Measurements from ENCODE around the gene POMT2. TPM values are rescaled to one million over a fixed set of nuclear protein-coding genes. Genes with fewer than 3 reads are reported as not detected.

Gene POMT2
- total and polyA plus RNA-seq, 4 donors, result 3.1 to 23.4 (median 17.9) TPM

DNA sequence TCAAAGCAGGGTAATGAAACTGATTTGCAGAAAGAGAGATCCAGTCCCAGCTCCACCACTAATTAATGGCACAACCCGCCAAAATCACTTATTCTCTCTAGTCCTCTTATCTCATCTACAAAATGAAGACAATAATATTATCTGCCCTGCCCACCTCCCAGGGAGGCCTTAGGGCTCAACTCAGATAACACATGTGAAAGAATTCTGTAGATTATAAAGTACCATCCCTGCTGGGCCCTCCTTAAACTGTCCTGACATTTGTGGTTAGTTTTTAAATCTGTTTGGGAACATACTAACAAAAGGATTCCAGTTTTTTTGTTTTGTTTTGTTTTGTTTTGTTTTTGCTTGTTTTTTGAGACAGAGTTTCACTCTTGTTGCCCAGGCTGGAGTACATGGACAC lies 7.3 kb downstream of the POMT2 start:
- WGBS, 2 donors, result 81 to 85% methylated on average over 1 of the region's 1 CpG
- H3K9me3 ChIP-seq (ENCODE audit: control insufficient read depth, low read length), result no peaks in the 10 kb centered on the region
- no peaks in the 10 kb centered on the region for H3K4me1 ChIP-seq (ENCODE audit: control insufficient read depth in 1 of 2, insufficient read depth in 2 of 2, low read length in 2 of 2)
- DNase-seq (no peak), ATAC-seq (ENCODE audit: low FRiP score) (no peak)
- H3K36me3 ChIP-seq (ENCODE audit: control insufficient read depth in 1 of 2, insufficient read depth in 2 of 2, low read length in 1 of 2), result no peaks in the 10 kb centered on the region
- no peak overlapping the region for H3K4me3 ChIP-seq (ENCODE audit: low read length in 2 of 2)
- intact Hi-C loops (cut with DNase I), result no loop called here
- H3K27ac ChIP-seq (ENCODE audit: low read depth in 1 of 2, low read length in 2 of 2), result no peak overlapping the region
- H3K27me3 ChIP-seq (ENCODE audit: control insufficient read depth in 1 of 2, insufficient read depth in 2 of 2, low read length in 1 of 2), result no peaks in the 10 kb centered on the region

DNA sequence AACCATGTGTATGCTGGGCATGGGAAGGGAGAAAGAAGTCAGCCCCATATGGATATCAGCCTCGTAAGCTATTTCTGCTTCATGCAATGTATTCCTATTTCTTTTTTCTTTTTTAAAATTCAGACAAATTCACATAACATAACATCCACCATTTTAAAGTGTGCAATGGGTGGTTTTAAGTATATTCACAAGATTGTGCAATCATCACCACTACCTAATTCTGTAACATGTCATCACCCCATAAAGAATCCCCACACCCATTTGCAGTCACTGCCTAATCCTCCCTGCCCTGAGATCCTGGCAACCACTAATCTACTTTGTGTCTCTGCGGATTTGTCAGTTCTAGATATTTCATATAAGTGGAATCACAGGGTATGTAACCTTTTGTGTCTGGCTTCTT lies 9.5 kb downstream of the POMT2 start:
- H3K27ac ChIP-seq (ENCODE audit: low read depth in 1 of 2, low read length in 2 of 2), result no peak overlapping the region
- H3K4me3 ChIP-seq (ENCODE audit: low read length in 2 of 2), result no peak overlapping the region
- 97% methylated on average over 2 of the region's 2 CpGs for WGBS, 2 donors
- intact Hi-C loops (cut with DNase I), result no loop called here
- ATAC-seq (ENCODE audit: low FRiP score) (no peak), DNase-seq (no peak)
- H3K4me1 ChIP-seq (ENCODE audit: control insufficient read depth in 1 of 2, insufficient read depth in 2 of 2, low read length in 2 of 2), result peaks cover 0 to 3% of the 10 kb centered on the region in 2 donors
- H3K27me3 ChIP-seq (ENCODE audit: control insufficient read depth in 1 of 2, insufficient read depth in 2 of 2, low read length in 1 of 2), result no peaks in the 10 kb centered on the region
- H3K9me3 ChIP-seq (ENCODE audit: control insufficient read depth, low read length), result no peaks in the 10 kb centered on the region
- no peaks in the 10 kb centered on the region for H3K36me3 ChIP-seq (ENCODE audit: control insufficient read depth in 1 of 2, insufficient read depth in 2 of 2, low read length in 1 of 2)

DNA sequence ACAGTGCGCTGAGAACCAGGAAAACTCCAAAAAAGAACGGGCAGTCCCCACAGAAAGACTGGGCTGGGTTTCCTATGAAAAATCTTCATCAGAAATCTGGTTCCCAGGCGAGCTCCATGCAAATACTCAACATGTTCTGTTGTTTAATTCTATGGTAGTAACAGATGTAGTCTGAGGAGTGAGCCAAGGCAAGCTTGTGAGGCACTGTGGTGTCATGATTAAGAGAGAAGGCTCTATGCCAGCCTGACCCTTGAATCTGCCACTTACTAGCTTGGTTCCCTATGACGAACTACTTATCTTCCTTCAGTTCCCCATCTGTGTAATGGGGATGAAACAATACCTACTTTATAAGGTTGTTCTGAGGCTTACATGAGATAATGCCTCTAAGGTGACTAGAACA lies 10.7 kb downstream of the POMT2 start:
- DNase-seq (no peak), ATAC-seq (ENCODE audit: low FRiP score) (no peak)
- Histone ChIP-seq H3K4me3 (ENCODE audit: low read length in 2 of 2) (no peak overlapping the region), H3K27me3 (ENCODE audit: control insufficient read depth in 1 of 2, insufficient read depth in 2 of 2, low read length in 1 of 2) (no peaks in the 10 kb centered on the region), H3K36me3 (ENCODE audit: control insufficient read depth in 1 of 2, insufficient read depth in 2 of 2, low read length in 1 of 2) (peaks cover 0 to 6% of the 10 kb centered on the region in 2 donors), H3K9me3 (ENCODE audit: control insufficient read depth, low read length) (no peaks in the 10 kb centered on the region), H3K27ac (ENCODE audit: low read depth in 1 of 2, low read length in 2 of 2) (no peak overlapping the region), H3K4me1 (ENCODE audit: control insufficient read depth in 1 of 2, insufficient read depth in 2 of 2, low read length in 2 of 2) (peaks cover 0 to 3% of the 10 kb centered on the region in 2 donors)
- 81 to 87% methylated on average over 4 of the region's 4 CpGs for WGBS, 2 donors
- intact Hi-C loops (cut with DNase I), result no loop called here

DNA sequence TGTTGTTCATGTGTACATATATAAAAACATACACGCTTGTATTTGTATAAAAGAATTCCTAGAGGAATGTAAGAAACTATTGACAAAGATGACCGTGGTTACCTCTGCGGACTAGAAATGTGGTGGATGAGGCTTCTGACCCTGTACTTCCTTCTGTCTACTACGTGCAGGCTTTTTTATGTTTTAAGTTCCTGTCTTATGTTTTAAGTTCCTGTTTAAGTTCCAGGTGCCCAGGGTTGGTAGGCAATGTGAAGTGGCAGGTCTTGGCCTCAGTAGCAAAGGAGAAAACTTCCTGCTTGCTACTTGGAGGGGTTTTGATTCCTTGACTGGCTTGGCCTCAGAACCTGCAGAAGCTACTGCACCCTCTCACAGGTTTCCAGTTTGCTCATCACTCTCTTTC lies 11.6 kb downstream of the POMT2 start:
- 91 to 94% methylated on average over 4 of the region's 4 CpGs for WGBS, 2 donors
- Histone ChIP-seq H3K36me3 (ENCODE audit: control insufficient read depth in 1 of 2, insufficient read depth in 2 of 2, low read length in 1 of 2) (peaks cover 0 to 6% of the 10 kb centered on the region in 2 donors), H3K27ac (ENCODE audit: low read depth in 1 of 2, low read length in 2 of 2) (no peak overlapping the region), H3K4me1 (ENCODE audit: control insufficient read depth in 1 of 2, insufficient read depth in 2 of 2, low read length in 2 of 2) (peaks cover 0 to 3% of the 10 kb centered on the region in 2 donors), H3K27me3 (ENCODE audit: control insufficient read depth in 1 of 2, insufficient read depth in 2 of 2, low read length in 1 of 2) (no peaks in the 10 kb centered on the region), H3K4me3 (ENCODE audit: low read length in 2 of 2) (no peak overlapping the region), H3K9me3 (ENCODE audit: control insufficient read depth, low read length) (no peaks in the 10 kb centered on the region)
- DNase-seq (no peak), ATAC-seq (ENCODE audit: low FRiP score) (no peak)
- intact Hi-C loops (cut with DNase I), result no loop called here

DNA sequence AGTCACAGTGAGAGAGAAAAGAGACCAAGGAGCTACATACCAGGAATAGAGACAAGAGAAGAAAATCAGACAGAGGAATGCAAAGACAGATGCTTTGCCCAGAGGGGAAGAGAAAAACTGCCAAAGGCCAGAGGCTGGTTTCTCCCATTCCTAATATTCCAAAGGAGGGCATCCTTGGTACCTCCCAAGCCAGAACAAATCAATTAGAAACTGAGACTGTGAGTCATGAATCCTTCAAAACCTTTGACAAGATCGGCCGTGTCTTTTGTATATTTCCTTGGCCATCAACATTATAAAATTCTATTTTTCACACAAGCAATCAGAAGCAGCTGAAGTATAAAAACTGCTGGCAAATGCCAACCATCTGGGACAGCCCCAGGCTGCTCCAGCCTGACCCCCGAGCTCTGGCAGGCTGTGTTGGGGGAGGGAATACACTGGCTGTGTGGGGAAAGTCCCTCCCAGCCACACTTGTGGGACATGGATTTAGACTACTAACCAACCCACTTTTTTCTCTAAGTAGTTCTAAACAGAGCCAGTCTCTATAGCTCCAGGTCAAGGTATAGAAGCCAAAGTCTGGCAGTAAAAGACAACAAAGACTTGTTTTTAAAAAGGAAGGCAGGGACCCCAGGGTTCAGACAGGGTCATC lies 13.7 kb downstream of the POMT2 start:
- intact Hi-C loops (cut with DNase I), result no loop called here
- peaks cover 0 to 6% of the 10 kb centered on the region in 2 donors for H3K36me3 ChIP-seq (ENCODE audit: control insufficient read depth in 1 of 2, insufficient read depth in 2 of 2, low read length in 1 of 2)
- no peaks in the 10 kb centered on the region for H3K9me3 ChIP-seq (ENCODE audit: control insufficient read depth, low read length)
- peaks cover 0 to 3% of the 10 kb centered on the region in 2 donors for H3K4me1 ChIP-seq (ENCODE audit: control insufficient read depth in 1 of 2, insufficient read depth in 2 of 2, low read length in 2 of 2)
- H3K4me3 ChIP-seq (ENCODE audit: low read length in 2 of 2), result no peak overlapping the region
- 3 to 7% methylated on average over 3 of the region's 3 CpGs for WGBS, 2 donors
- ATAC-seq (ENCODE audit: low FRiP score) (no peak), DNase-seq (no peak)
- no peaks in the 10 kb centered on the region for H3K27me3 ChIP-seq (ENCODE audit: control insufficient read depth in 1 of 2, insufficient read depth in 2 of 2, low read length in 1 of 2)
- H3K27ac ChIP-seq (ENCODE audit: low read depth in 1 of 2, low read length in 2 of 2), result no peak overlapping the region

DNA sequence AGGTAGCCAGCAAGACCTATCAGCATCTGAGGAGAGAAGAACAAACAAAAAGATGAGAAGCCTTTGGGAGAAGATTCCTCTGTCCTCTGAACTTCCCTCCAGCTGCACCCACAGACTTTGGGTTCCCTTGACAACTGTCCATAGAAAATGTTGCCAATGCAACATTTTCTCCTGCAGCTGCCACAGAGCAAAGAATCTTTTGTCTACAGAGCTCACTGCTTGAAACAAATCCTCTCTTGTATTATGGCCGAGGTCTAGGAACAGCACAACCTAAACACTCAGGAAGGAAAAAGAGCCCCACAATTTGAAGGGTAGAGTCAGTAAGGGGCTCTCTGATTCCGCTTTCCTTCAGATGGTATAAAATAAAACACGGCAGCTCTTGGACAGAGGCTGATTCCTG lies 14.3 kb downstream of the POMT2 start:
- 11 to 18% methylated on average over 3 of the region's 3 CpGs for whole genome bisulfite sequencing, 2 donors
- Histone ChIP-seq H3K9me3 (ENCODE audit: control insufficient read depth, low read length) (no peaks in the 10 kb centered on the region), H3K4me1 (ENCODE audit: control insufficient read depth in 1 of 2, insufficient read depth in 2 of 2, low read length in 2 of 2) (peaks cover 0 to 3% of the 10 kb centered on the region in 2 donors), H3K27ac (ENCODE audit: low read depth in 1 of 2, low read length in 2 of 2) (no peak overlapping the region), H3K36me3 (ENCODE audit: control insufficient read depth in 1 of 2, insufficient read depth in 2 of 2, low read length in 1 of 2) (peaks cover 0 to 9% of the 10 kb centered on the region in 2 donors), H3K27me3 (ENCODE audit: control insufficient read depth in 1 of 2, insufficient read depth in 2 of 2, low read length in 1 of 2) (no peaks in the 10 kb centered on the region), H3K4me3 (ENCODE audit: low read length in 2 of 2) (no peak overlapping the region)
- DNase-seq, result no peak
- ATAC-seq (ENCODE audit: low FRiP score), result no peak
- intact Hi-C loops (cut with DNase I), result no loop called here

DNA sequence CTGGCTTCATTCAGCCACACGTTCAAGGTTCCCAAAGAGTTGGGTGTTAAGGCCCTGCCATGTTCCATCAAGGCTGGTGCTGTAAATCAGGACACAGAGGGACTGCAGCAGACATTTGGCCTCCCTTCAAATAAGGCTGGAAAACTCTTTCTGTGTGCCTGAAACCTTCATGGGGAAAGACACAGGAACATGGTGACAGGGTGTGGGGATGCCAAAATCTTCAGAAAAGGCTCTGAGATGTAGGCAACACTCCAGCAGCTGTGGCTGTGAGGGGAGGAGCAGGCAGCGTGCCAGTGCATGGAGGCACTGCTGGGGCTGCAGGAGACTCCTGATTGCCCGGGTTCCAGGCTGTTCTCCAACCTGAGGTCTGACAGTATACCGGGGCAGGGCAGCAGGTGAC lies 15.0 kb downstream of the POMT2 start:
- H3K4me3 ChIP-seq (ENCODE audit: low read length in 2 of 2), result no peak overlapping the region
- peaks cover 0 to 9% of the 10 kb centered on the region in 2 donors for H3K36me3 ChIP-seq (ENCODE audit: control insufficient read depth in 1 of 2, insufficient read depth in 2 of 2, low read length in 1 of 2)
- ATAC-seq (ENCODE audit: low FRiP score) (no peak), DNase-seq (no peak)
- H3K27ac ChIP-seq (ENCODE audit: low read depth in 1 of 2, low read length in 2 of 2), result no peak overlapping the region
- peaks cover 0 to 3% of the 10 kb centered on the region in 2 donors for H3K4me1 ChIP-seq (ENCODE audit: control insufficient read depth in 1 of 2, insufficient read depth in 2 of 2, low read length in 2 of 2)
- no peaks in the 10 kb centered on the region for H3K27me3 ChIP-seq (ENCODE audit: control insufficient read depth in 1 of 2, insufficient read depth in 2 of 2, low read length in 1 of 2)
- no peaks in the 10 kb centered on the region for H3K9me3 ChIP-seq (ENCODE audit: control insufficient read depth, low read length)
- WGBS, 2 donors, result 29 to 33% methylated on average over 4 of the region's 4 CpGs
- intact Hi-C loops (cut with DNase I), result no loop called here

DNA sequence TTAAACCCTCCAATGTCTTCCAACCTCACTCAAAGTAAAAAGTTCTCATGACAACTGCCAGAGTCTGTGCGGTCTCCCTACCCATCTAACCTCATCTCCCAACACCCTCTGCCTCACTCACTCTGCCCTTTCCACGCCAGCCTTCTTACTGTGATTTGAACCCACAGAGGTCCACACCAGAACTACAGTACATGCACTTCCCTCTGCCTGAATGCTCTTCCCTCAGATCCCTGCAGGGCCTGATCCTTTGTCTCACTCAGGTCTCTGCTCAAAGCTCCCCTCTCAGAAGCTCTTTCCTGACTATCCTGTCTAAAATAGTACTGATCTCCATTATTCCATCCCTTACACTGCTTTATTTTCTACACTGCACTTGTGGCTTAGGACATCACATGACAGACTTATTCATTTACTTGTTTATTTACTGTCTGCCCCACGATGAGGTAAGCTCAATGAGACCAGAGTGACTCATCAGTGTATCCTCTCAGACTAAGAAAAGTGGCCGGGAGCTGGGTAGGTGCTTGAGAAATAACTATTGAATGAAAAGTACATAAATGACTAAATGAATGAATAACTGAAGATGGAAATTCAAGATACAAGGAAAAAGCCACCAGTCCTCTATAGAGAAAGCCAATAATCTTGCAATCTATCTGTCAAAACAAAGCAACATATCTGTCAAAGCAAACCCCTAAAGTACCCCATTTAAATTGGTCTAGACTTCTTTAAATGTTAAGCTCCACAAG lies 17.1 kb downstream of the POMT2 start:
- ATAC-seq (ENCODE audit: low FRiP score), result peak; percentile 53
- intact Hi-C loops (cut with DNase I), result no loop called here
- H3K9me3 ChIP-seq (ENCODE audit: control insufficient read depth, low read length), result no peaks in the 10 kb centered on the region
- DNase-seq, result no peak
- peaks cover 0 to 9% of the 10 kb centered on the region in 2 donors for H3K36me3 ChIP-seq (ENCODE audit: control insufficient read depth in 1 of 2, insufficient read depth in 2 of 2, low read length in 1 of 2)
- WGBS, 2 donors, result 48 to 53% methylated on average over 4 of the region's 4 CpGs
- no peak overlapping the region for H3K27ac ChIP-seq (ENCODE audit: low read depth in 1 of 2, low read length in 2 of 2)
- no peaks in the 10 kb centered on the region for H3K27me3 ChIP-seq (ENCODE audit: control insufficient read depth in 1 of 2, insufficient read depth in 2 of 2, low read length in 1 of 2)
- H3K4me1 ChIP-seq (ENCODE audit: control insufficient read depth in 1 of 2, insufficient read depth in 2 of 2, low read length in 2 of 2), result peaks cover 0 to 3% of the 10 kb centered on the region in 2 donors
- no peak overlapping the region for H3K4me3 ChIP-seq (ENCODE audit: low read length in 2 of 2)

DNA sequence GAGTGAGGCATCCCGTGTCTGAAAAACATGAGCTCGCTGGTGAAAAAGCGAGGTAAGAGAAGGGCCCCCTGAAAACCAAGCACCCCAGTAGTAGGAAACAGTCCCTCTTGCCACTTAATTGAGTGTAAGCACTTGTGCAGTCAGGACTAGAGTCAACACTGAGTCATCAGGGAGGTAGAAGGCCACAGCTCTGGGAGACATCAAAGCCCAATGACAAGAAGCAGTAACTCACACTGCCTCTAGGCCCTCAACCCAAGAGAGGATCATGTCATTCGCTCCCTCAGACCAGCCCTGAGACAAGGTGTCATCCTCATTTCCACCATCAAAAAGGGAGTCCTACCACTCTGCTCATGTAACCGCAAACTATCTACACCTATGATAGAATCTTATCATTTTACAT lies 17.8 kb downstream of the POMT2 start:
- peaks cover 0 to 3% of the 10 kb centered on the region in 2 donors for H3K4me1 ChIP-seq (ENCODE audit: control insufficient read depth in 1 of 2, insufficient read depth in 2 of 2, low read length in 2 of 2)
- no peak overlapping the region for H3K27ac ChIP-seq (ENCODE audit: low read depth in 1 of 2, low read length in 2 of 2)
- H3K4me3 ChIP-seq (ENCODE audit: low read length in 2 of 2), result no peak overlapping the region
- no peaks in the 10 kb centered on the region for H3K9me3 ChIP-seq (ENCODE audit: control insufficient read depth, low read length)
- intact Hi-C loops (cut with DNase I), result no loop called here
- 94 to 96% methylated on average over 5 of the region's 5 CpGs for WGBS, 2 donors
- H3K27me3 ChIP-seq (ENCODE audit: control insufficient read depth in 1 of 2, insufficient read depth in 2 of 2, low read length in 1 of 2), result no peaks in the 10 kb centered on the region
- no peak for DNase-seq
- peaks cover 0 to 12% of the 10 kb centered on the region in 2 donors for H3K36me3 ChIP-seq (ENCODE audit: control insufficient read depth in 1 of 2, insufficient read depth in 2 of 2, low read length in 1 of 2)
- no peak for ATAC-seq (ENCODE audit: low FRiP score)
